MM.1S (cell line): ENCODE data around the gene MUC13.

ENCODE experiments used
- DNase-seq: peaks from one replicate; pipeline ENCODE4 v3.0.0-alpha.2; 2015
- H2AFZ ChIP-seq: fragments of 300-600 bp; sonication (generic); 2 replicates; pipeline ENCODE4 v1.6.0; 2016; ENCODE audit warnings: antibody characterized with exemption, low read length
- H3F3A ChIP-seq: fragments of 300-600 bp; sonication (generic); 2 replicates; pipeline ENCODE4 v1.6.1; 2016; ENCODE audit warnings: mild to moderate bottlenecking, antibody characterized with exemption, low read length, moderate library complexity, mixed read lengths; ENCODE audit not compliant: insufficient read depth
- H3K27ac ChIP-seq: fragments of 300-600 bp; sonication (generic); 2 replicates; pipeline ENCODE4 v1.5.1; 2016; ENCODE audit warnings: mild to moderate bottlenecking, low read length
- H3K27me3 ChIP-seq: fragments of 300-600 bp; sonication (generic); replicated peaks from 2 replicates; pipeline ENCODE4 v1.6.0; 2016; ENCODE audit warnings: low read length; ENCODE audit not compliant: insufficient read depth
- H3K36me3 ChIP-seq: fragments of 300-600 bp; sonication (generic); replicated peaks from 2 replicates; pipeline ENCODE4 v1.6.1; 2016; ENCODE audit warnings: mild to moderate bottlenecking, low read length, mixed read lengths; ENCODE audit not compliant: insufficient read depth
- H3K4me1 ChIP-seq: fragments of 300-600 bp; sonication (generic); 2 replicates; pipeline ENCODE4 v1.6.1; 2016; ENCODE audit warnings: low read length, mixed read lengths
- H3K4me2 ChIP-seq: fragments of 300-600 bp; sonication (generic); 2 replicates; pipeline ENCODE4 v1.6.0; 2016; ENCODE audit warnings: low read depth, low read length
- H3K4me3 ChIP-seq: fragments of 300-600 bp; sonication (generic); 2 replicates; pipeline ENCODE4 v1.5.1; 2016; ENCODE audit warnings: low read length, mixed read lengths
- H3K79me2 ChIP-seq: fragments of 300-600 bp; sonication (generic); 2 replicates; pipeline ENCODE4 v1.6.1; 2016; ENCODE audit warnings: mixed run types, low read length, mixed read lengths
- H3K9ac ChIP-seq: fragments of 300-600 bp; sonication (generic); 2 replicates; pipeline ENCODE4 v1.6.1; 2016; ENCODE audit warnings: low read length, mixed read lengths
- H3K9me2 ChIP-seq: fragments of 300-600 bp; sonication (generic); replicated peaks from 2 replicates; pipeline ENCODE4 v1.6.1; 2016; ENCODE audit warnings: mild to moderate bottlenecking, low read length, mixed read lengths; ENCODE audit not compliant: insufficient read depth
- H3K9me3 ChIP-seq: fragments of 300-600 bp; sonication (generic); replicated peaks from 2 replicates; pipeline ENCODE4 v1.6.1; 2016; ENCODE audit warnings: mild to moderate bottlenecking, low read length, mixed read lengths; ENCODE audit not compliant: insufficient read depth
- H4K20me1 ChIP-seq: fragments of 300-600 bp; sonication (generic); 2 replicates; pipeline ENCODE4 v1.6.1; 2016; ENCODE audit warnings: mild to moderate bottlenecking, low read length, moderate library complexity, mixed read lengths; ENCODE audit not compliant: insufficient read depth
- CTCF ChIP-seq: fragments of 300-600 bp; sonication (generic); IDR thresholded peaks from 2 replicates; pipeline ENCODE4 v1.5.1; 2016; ENCODE audit warnings: antibody characterized with exemption, low read length, mixed read lengths
- EZH2 ChIP-seq: fragments of 300-600 bp; sonication (generic); optimal IDR thresholded peaks from 2 replicates; pipeline ENCODE3; 2017; ENCODE audit warnings: low read depth, mild to moderate bottlenecking, antibody characterized with exemption, low read length, mixed read lengths
- EZH2phosphoT487 ChIP-seq: fragments of 300-600 bp; sonication (generic); IDR thresholded peaks from 2 replicates; pipeline ENCODE4 v1.6.1; 2018; ENCODE audit warnings: antibody characterized with exemption, low read length

Gene MUC13

GRCh38 chr3:124965413-124965812 is 30.9 kb upstream of the MUC13 start:
- no peak for DNase-seq

GRCh38 chr3:124964387-124964786 is 29.8 kb upstream of the MUC13 start:
- H3K9ac ChIP-seq: no peak overlapping the region
- H3K4me2 ChIP-seq: no peak overlapping the region
- no peaks in the 10 kb centered on the region for H3K9me2 ChIP-seq
- no peak overlapping the region for H2AFZ ChIP-seq
- no peaks in the 10 kb centered on the region for H3K4me1 ChIP-seq
- H3K4me3 ChIP-seq: no peak overlapping the region
- H3K27me3 ChIP-seq: no peaks in the 10 kb centered on the region
- no peaks in the 10 kb centered on the region for H4K20me1 ChIP-seq
- H3K27ac ChIP-seq: no peak overlapping the region
- H3K36me3 ChIP-seq: no peaks in the 10 kb centered on the region
- no peak for DNase-seq
- no peak for TF ChIP-seq EZH2
- TF ChIP-seq EZH2phosphoT487: no peak
- no peak for TF ChIP-seq CTCF
- no peaks in the 10 kb centered on the region for H3K9me3 ChIP-seq
- H3K79me2 ChIP-seq: no peaks in the 10 kb centered on the region
- H3F3A ChIP-seq: no peaks in the 10 kb centered on the region

More at GRCh38 chr3:124965413-124965812, 30.9 kb upstream of the MUC13 start:
- no peaks in the 10 kb centered on the region for H3K79me2 ChIP-seq
- no peak overlapping the region for H3K27ac ChIP-seq
- TF ChIP-seq EZH2: no peak
- TF ChIP-seq CTCF: no peak
- TF ChIP-seq EZH2phosphoT487: no peak
- H2AFZ ChIP-seq: no peak overlapping the region
- no peaks in the 10 kb centered on the region for H3K27me3 ChIP-seq
- H3K4me2 ChIP-seq: no peak overlapping the region
- H3K9me2 ChIP-seq: no peaks in the 10 kb centered on the region
- H3K4me3 ChIP-seq: no peak overlapping the region
- no peak overlapping the region for H3K9ac ChIP-seq
- H3K4me1 ChIP-seq: no peaks in the 10 kb centered on the region
- no peaks in the 10 kb centered on the region for H3F3A ChIP-seq
- no peaks in the 10 kb centered on the region for H4K20me1 ChIP-seq
- H3K36me3 ChIP-seq: no peaks in the 10 kb centered on the region
- no peaks in the 10 kb centered on the region for H3K9me3 ChIP-seq

- H4K20me1 ChIP-seq: no peaks in the 10 kb centered on the region
- H3K9me3 ChIP-seq: no peaks in the 10 kb centered on the region
- no peak overlapping the region for H3K27ac ChIP-seq
- no peak overlapping the region for H3K4me2 ChIP-seq
- no peaks in the 10 kb centered on the region for H3K9me2 ChIP-seq
- H3K27me3 ChIP-seq: no peaks in the 10 kb centered on the region
- no peak for DNase-seq
- no peaks in the 10 kb centered on the region for H3F3A ChIP-seq
- no peak overlapping the region for H2AFZ ChIP-seq
- H3K4me3 ChIP-seq: no peak overlapping the region
- no peak overlapping the region for H3K9ac ChIP-seq
- H3K36me3 ChIP-seq: no peaks in the 10 kb centered on the region
- no peaks in the 10 kb centered on the region for H3K4me1 ChIP-seq
- TF ChIP-seq EZH2phosphoT487 (no peak), EZH2 (no peak), CTCF (no peak)
- H3K79me2 ChIP-seq: no peaks in the 10 kb centered on the region
Measured at GRCh38 chr3:124963755-124964154, 29.2 kb upstream of the MUC13 start.
